NCI-H1417 (cell line): ENCODE results near the gene DGKB.
A peak's percentile ranks its signal among the peaks of the same experiment; 100 is the strongest.

ENCODE experiments used
- DNase-seq, 3 experiments: peaks; one replicate each; lab custom pipeline; 2025; lab: John Stamatoyannopoulos, UW

DGKB gene

DNA sequence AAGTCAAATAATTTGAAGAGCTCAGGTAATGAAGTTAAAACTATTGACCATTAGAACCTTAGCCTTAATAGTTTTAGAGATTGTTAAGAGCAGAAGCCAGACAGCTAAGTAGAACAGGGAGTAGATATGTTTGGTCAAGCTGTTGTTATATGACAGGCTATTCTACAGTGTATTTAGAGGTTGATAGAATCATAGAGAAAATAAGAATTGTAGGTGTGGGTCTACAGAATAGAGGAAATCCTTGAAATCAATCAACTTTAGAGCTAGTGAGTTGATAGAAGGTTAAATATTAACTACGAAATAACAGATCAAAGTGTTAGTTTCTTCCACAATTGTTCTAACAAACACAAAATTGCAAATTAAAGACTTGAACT lies 80.1 kb downstream of the DGKB start:
- DNase-seq = no peak

GRCh38 chr7:14821757-14822480 lies 80.6 kb downstream of the DGKB start:
- no peak for DNase-seq

- DNase-seq = no peak
Measured at GRCh38 chr7:14818871-14819270, 83.7 kb downstream of the DGKB start.

GRCh38 chr7:14817829-14818614 lies 84.5 kb downstream of the DGKB start:
- no peak for DNase-seq

GRCh38 chr7:14807507-14807906 lies 95.0 kb downstream of the DGKB start:
- DNase-seq = no peak

DNA sequence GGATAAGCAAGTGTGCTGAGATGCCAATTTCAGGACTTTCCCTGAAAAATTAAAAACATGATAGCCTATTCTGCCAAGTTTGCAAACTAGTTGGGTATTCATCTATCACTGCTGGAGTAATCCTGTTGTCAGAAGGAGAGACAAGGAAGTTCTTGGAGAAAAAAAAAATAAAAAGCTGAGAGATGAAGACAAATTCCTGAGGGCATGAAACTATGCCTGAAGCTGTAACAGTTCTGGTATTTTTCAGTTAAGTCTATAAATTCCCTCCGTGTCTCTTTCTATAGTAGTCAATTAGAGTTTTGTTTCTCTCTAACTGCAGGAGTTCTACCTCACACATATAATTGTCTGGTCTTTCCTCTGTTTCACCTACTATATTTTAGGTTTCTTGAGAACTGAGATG lies 95.7 kb downstream of the DGKB start:
- no peak for DNase-seq

GRCh38 chr7:14805105-14805719 lies 97.3 kb downstream of the DGKB start:
- no peak for DNase-seq

- no peak for DNase-seq
Measured at GRCh38 chr7:14800664-14801063, 101.9 kb downstream of the DGKB start.

GRCh38 chr7:14793151-14793550 lies 109.4 kb downstream of the DGKB start:
- DNase-seq = no peak

DNA sequence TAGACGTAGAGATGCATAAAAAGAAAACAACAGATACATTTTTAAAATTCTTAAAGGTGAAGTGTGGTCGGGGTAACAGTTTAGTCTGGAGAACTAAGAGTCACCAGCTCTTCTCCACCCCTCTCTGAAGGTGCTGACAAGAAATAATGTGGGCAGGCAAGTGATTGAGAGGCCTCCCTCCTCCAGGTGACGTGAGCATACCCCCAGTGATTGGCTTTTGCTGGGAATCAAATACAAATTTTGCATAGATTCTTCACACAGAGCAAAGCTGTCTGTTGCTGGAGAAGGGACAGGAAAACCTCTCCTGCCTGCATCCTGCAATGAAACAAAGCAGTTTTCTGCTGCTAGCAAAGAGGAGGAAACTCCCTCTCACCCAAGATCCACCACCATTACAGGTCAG lies 115.0 kb downstream of the DGKB start:
- no peak for DNase-seq

DNA sequence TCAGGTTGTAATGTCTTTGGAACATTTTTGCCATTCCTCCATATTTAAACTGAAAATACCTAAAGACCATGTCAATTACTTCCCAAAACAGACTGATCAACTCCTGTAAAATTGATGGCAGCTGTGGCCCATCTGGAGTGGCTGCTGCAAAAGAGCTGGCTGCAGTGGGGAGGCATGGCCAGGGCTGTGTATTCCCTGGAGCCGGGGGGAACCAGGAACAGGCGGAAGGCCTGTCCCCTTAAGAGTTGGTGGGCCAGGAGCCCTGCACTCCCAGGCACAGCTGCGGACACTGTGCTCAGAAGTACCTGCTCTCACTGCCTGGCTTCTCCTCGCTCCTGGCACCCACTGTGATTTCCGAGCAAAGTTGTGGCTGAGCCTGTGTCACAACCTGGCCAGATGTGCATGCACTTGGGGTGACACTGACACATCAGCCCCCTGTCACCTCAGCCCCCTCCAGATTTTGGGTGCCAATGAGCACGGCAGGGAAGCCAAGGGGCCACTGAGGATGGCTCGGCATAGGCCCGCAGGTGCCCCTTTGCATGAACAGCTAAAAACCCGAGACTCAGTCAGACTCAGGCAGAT lies 116.1 kb downstream of the DGKB start:
- no peak for DNase-seq

DNA sequence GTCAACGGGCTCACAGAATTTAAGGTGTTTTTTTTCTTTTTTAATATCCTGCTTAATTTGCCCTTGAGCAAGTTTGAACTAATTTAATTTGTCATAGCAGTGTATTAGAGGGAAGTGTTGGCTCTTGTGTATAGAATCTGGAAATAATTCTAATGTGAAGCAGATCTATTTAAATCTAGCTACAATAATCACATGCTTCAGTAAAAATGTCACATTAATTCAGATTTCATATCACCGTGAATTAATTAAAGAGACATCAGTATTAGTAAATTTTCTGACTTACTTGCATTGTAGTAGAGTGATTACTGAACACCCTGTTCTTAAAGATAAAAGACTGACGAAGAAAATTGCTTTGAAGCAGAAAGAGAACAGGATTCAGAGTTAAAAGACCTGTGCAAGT lies 124.7 kb downstream of the DGKB start:
- no peak for DNase-seq

- no peak for DNase-seq
Measured at GRCh38 chr7:14776266-14776665, 126.3 kb downstream of the DGKB start.

- peak in 1 of 3 experiments; percentile 56 for DNase-seq
Measured at GRCh38 chr7:14773729-14774271, 128.8 kb downstream of the DGKB start.

DNA sequence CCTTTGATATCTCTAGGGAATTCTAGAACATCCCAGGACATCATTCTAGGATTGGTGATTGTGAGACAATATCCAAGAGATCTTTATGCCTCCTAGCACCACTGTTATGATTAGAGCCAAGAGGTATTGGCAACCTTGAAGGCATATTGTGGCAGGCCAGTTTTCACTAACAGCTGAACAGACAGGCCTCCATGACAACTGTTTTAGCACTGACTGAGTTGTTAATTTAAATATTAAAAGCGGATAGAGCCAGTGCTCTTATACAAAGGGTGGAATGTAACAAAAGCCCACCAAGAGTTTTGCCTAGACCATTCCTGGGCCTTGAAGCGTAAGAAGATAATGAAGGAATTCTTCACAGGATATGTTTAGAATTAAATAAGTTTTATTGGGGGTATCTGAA lies 131.9 kb downstream of the DGKB start:
- no peak for DNase-seq

GRCh38 chr7:14769261-14769660 lies 133.3 kb downstream of the DGKB start:
- DNase-seq = no peak

DNA sequence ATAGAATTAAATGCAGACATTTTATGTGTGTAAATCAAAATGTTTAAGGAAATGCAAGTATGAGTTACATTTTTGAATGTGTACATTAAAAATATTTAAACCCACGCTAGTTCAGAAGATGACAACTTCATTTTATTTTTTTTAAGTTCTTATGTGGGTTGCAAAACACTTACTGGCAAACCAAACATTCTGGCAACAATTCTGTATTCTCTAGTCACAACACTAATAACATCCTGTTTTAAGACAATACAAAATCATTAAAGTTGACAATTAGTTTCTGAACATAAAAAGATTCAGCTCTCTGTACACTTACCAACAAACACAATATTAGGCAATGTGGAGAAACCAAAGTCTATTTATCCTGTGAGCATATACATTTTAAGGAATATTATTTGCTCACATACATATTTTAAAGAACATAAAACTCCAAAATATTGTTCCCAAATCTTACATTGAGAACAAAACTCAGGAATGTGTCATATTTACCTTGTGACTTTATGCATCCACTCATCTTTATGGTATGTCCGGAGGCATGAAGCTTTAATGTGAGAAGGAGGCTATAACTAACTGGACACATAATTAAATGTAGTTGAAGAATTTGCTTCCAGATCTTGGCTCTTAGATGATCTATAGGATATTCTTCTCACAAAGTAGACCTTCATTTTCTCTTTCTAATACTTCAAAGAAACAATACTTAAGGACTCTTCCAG lies 134.7 kb downstream of the DGKB start:
- no peak for DNase-seq

- DNase-seq = peak in 1 of 3 experiments; percentile 21
Measured at GRCh38 chr7:14766747-14767146, 135.8 kb downstream of the DGKB start.

DNA sequence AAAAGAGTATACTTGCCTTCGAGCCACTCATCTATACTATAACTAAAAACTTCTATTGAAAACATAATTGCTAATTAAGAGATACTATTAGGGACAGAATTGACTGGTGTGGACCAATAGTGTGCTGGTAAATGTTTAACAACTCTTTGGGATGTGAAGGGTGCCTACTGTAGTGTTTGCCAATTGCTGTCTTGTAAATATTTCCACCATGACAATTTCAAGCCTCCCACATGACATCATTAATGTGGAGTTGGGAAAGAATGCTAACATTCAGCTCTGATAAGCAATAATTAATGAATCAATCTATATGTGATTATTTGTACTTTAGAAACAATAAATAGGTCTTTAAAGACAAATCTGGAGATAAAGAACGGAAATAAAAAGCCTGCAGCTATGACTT lies 136.8 kb downstream of the DGKB start:
- no peak for DNase-seq

- peak in 1 of 3 experiments; percentile 67 for DNase-seq
Measured at GRCh38 chr7:14762561-14762960, 140.0 kb downstream of the DGKB start.

- DNase-seq = peak; percentile 71 to 97 (median 91)
Measured at GRCh38 chr7:14761510-14762296, 140.8 kb downstream of the DGKB start.
